ENCODE data around the gene SLF2.

DNA sequence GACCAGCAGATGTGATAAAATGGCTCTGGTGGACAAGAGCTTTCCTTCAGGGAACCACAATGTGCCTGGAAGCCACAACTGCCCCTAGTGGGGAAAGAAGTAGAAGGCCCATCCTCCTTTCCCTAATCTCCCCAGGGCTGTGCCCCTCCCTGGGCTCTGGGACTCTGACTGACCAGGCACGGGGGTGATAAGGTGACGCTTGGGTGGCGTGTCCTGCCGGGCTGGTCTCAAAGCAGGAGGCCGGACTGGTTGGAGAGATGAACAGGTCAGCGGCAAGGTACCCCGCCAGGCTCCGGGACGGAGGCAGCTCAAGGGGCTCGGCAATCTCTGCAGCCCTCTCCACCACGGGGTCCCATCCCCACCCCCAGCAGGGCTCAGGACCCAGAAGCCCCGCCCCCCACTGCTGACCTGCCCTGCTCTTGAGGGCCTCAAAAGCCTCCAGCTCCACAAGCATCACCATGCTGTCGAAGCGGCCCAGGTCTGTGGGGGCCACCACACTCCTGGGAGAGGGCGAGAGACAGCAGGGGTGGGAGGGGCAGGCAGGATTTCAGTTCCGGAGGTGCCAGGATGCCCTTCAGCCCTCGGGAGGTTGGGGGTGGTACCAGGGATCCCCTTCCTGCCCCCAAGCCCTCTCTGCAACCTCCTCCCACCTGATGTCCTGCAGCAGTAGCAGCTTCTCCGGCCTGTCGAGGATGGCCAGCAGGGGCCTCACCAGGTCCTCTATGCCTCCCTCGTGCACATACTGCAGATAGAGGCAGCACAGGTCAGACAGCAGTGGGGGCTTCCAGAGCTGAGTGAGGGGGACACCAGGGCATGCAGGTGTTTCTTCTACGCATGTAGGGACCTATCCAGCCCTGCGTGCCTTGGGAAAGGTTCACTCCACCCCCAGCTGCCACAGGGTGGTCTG lies 99.0 kb downstream of the SLF2 start:
- TF ChIP-seq, protein P1, sequence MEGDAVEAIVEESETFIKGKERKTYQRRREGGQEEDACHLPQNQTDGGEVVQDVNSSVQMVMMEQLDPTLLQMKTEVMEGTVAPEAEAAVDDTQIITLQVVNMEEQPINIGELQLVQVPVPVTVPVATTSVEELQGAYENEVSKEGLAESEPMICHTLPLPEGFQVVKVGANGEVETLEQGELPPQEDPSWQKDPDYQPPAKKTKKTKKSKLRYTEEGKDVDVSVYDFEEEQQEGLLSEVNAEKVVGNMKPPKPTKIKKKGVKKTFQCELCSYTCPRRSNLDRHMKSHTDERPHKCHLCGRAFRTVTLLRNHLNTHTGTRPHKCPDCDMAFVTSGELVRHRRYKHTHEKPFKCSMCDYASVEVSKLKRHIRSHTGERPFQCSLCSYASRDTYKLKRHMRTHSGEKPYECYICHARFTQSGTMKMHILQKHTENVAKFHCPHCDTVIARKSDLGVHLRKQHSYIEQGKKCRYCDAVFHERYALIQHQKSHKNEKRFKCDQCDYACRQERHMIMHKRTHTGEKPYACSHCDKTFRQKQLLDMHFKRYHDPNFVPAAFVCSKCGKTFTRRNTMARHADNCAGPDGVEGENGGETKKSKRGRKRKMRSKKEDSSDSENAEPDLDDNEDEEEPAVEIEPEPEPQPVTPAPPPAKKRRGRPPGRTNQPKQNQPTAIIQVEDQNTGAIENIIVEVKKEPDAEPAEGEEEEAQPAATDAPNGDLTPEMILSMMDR (IDR thresholded peaks at IDR 0.05), result 0 out of 2 replicates have a peak, but pooled peaks have one; percentile 9
- TF ChIP-seq, protein P2, sequence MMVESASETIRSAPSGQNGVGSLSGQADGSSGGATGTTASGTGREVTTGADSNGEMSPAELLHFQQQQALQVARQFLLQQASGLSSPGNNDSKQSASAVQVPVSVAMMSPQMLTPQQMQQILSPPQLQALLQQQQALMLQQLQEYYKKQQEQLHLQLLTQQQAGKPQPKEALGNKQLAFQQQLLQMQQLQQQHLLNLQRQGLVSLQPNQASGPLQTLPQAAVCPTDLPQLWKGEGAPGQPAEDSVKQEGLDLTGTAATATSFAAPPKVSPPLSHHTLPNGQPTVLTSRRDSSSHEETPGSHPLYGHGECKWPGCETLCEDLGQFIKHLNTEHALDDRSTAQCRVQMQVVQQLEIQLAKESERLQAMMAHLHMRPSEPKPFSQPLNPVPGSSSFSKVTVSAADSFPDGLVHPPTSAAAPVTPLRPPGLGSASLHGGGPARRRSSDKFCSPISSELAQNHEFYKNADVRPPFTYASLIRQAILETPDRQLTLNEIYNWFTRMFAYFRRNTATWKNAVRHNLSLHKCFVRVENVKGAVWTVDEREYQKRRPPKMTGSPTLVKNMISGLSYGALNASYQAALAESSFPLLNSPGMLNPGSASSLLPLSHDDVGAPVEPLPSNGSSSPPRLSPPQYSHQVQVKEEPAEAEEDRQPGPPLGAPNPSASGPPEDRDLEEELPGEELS (CRISPR knock-in tag; IDR thresholded peaks at IDR 0.05), result no peak
- no peak for TF ChIP-seq ATF1 (CRISPR knock-in tag; IDR thresholded peaks at IDR 0.05)
- TF ChIP-seq ETV6 (CRISPR knock-in tag; IDR thresholded peaks at IDR 0.05), result no peak
- TF ChIP-seq NFE2L1 (CRISPR knock-in tag; IDR thresholded peaks at IDR 0.05), result no peak
- no peak for TF ChIP-seq TP53 (CRISPR knock-in tag; IDR thresholded peaks at IDR 0.05)

Data from WTC11 (cell line).